ENCODE data around the gene TRAPPC14. TPM values are rescaled to one million over a fixed set of nuclear protein-coding genes. Genes with fewer than 3 reads are reported as not detected.

The TRAPPC14 gene
- total and polyA plus RNA-seq, 8 donors: 10.7 to 33.3 (median 20.3) TPM

DNA sequence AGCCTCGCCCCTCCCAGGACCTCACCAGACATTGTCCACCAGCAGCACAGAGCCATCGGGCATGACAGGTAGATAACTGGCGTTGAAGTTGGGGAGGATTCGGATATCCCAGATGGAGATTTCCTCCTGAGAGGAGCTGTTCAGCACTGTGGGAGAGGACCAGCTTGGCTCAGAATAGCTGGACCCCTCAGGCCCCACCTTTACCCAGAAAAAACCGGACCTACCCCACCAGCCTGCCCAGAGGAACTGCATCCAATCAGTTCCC lies 1.5 kb downstream of the TRAPPC14 start:
- Histone ChIP-seq H3K36me3 (peaks cover 31 to 53% (median 46%) of the 10 kb centered on the region in 4 donors), H3K4me1 (peaks cover 12 to 66% (median 50%) of the 10 kb centered on the region in 4 donors), H3K27ac (peak overlapping the region; percentile 52 to 93 (median 90)), H3K4me3 (peak overlapping the region in 3 of 4 donors; percentile 81 to 99 (median 86)), H3K9me3 (no peaks in the 10 kb centered on the region), H3K27me3 (no peaks in the 10 kb centered on the region)
- DNase-seq: no peak
- TF ChIP-seq POLR2AphosphoS5 (IDR thresholded peaks at IDR 0.05) (no peak), EP300 (IDR thresholded peaks at IDR 0.05) (no peak), POLR2A (IDR thresholded peaks at IDR 0.05) (no peak)
- TF ChIP-seq, protein P1, sequence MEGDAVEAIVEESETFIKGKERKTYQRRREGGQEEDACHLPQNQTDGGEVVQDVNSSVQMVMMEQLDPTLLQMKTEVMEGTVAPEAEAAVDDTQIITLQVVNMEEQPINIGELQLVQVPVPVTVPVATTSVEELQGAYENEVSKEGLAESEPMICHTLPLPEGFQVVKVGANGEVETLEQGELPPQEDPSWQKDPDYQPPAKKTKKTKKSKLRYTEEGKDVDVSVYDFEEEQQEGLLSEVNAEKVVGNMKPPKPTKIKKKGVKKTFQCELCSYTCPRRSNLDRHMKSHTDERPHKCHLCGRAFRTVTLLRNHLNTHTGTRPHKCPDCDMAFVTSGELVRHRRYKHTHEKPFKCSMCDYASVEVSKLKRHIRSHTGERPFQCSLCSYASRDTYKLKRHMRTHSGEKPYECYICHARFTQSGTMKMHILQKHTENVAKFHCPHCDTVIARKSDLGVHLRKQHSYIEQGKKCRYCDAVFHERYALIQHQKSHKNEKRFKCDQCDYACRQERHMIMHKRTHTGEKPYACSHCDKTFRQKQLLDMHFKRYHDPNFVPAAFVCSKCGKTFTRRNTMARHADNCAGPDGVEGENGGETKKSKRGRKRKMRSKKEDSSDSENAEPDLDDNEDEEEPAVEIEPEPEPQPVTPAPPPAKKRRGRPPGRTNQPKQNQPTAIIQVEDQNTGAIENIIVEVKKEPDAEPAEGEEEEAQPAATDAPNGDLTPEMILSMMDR (IDR thresholded peaks at IDR 0.05): no peak
- 43 to 68% (median 58%) methylated on average over 5 of the region's 5 CpGs for WGBS, 5 donors
- intact Hi-C loops (cut with DNase I; ENCODE audit: low total_unique reads): no loop called here

DNA sequence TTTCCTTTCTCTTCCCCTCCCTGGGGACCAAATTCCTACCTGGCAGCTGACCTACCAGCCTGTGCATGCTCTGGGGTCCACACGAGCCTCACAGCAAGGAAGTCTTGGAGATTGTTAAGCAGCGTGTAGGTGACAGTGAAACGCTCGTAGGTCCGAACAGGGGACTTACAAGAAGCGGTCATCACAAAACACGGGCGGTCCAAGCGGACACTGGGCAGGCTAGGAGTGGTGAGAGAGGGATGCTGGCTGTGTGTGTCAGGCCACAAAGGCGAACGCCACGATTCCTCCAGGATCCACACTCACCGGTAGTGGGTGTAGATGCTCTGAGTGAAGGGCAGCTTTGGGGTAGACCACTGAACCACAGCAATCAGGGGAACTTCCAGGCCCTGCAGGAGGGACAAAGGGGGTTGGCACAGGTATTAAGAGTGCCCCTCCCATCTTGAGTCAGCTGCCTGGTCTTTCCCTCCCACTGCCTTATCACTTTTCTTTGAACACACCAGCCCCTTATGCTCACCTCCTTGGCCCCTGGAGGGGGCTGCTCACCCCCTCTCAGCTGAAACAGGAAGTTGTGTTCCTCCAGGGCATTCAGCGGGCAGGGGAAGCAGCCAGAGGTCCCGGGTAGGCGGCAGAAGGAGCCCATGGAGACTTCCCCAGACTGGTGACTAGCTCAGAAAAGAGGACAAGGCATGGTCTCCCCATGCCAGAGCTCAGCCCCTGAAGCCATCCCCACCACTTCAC lies 2.0 kb downstream of the TRAPPC14 start:
- H3K27me3 ChIP-seq: no peaks in the 10 kb centered on the region
- DNase-seq: peak in 1 of 2 donors; percentile 53
- peaks cover 12 to 71% (median 50%) of the 10 kb centered on the region in 4 donors for H3K4me1 ChIP-seq
- peak overlapping the region in 2 of 4 donors; percentile 86 to 99 for H3K4me3 ChIP-seq
- intact Hi-C loops (cut with DNase I; ENCODE audit: low total_unique reads): no loop called here
- TF ChIP-seq, protein P1 (IDR thresholded peaks at IDR 0.05): no peak
- TF ChIP-seq POLR2A (IDR thresholded peaks at IDR 0.05) (no peak), POLR2AphosphoS5 (IDR thresholded peaks at IDR 0.05) (no peak), EP300 (IDR thresholded peaks at IDR 0.05) (no peak)
- peak overlapping the region; percentile 52 to 93 (median 90) for H3K27ac ChIP-seq
- no peaks in the 10 kb centered on the region for H3K9me3 ChIP-seq
- H3K36me3 ChIP-seq: peaks cover 31 to 58% (median 49%) of the 10 kb centered on the region in 4 donors
- WGBS, 5 donors: 71 to 78% (median 72%) methylated on average over 16 of the region's 16 CpGs

DNA sequence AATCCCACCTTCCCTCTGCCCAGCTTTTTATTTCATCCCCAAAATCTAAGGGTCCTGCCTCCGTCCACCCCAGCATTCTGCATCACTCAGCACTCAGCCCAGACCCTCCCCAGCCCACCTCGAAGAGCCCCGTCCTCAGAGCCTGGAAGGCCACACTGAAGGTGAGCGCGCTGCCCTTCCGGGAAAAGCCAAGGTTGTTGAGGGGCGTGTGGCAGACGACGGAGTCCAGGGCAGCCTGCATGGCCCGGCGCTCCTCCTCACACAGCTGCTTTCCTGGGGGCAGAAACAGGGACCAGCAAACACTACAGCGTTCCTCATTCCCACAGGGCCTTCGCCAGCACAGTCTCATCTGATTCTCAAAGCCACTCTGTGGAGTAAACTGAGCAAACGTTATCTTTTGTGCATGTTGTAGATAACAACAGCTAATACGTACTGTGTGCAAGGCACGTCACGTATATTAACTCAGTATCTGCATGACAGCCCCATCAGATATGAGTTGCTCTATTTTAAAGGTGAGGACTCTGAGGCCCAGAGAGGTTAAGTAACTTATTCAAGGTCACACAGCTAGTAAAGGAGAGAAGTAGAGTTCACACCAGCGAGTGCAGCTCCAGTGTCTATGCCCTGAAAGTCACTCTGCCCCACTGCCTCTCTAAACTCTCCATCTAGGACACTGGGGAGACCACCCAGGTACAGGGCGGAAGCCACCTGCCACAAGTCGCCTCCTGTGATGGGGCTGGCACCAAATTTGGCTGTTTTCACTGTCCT lies 2.8 kb downstream of the TRAPPC14 start:
- peak overlapping the region in 4 of 5 donors; percentile 54 to 91 (median 73) for H3K27ac ChIP-seq
- H3K36me3 ChIP-seq: peaks cover 31 to 63% (median 51%) of the 10 kb centered on the region in 4 donors
- intact Hi-C loops (cut with DNase I; ENCODE audit: low total_unique reads): no loop called here
- no peaks in the 10 kb centered on the region for H3K9me3 ChIP-seq
- H3K4me3 ChIP-seq: no peak overlapping the region
- no peak for DNase-seq
- 58 to 75% (median 62%) methylated on average over 20 of the region's 20 CpGs for WGBS, 5 donors
- TF ChIP-seq POLR2AphosphoS5 (IDR thresholded peaks at IDR 0.05) (no peak), POLR2A (IDR thresholded peaks at IDR 0.05) (no peak), EP300 (IDR thresholded peaks at IDR 0.05) (no peak)
- TF ChIP-seq, protein P1 (IDR thresholded peaks at IDR 0.05): no peak
- peaks cover 12 to 79% (median 52%) of the 10 kb centered on the region in 4 donors for H3K4me1 ChIP-seq
- no peaks in the 10 kb centered on the region for H3K27me3 ChIP-seq

DNA sequence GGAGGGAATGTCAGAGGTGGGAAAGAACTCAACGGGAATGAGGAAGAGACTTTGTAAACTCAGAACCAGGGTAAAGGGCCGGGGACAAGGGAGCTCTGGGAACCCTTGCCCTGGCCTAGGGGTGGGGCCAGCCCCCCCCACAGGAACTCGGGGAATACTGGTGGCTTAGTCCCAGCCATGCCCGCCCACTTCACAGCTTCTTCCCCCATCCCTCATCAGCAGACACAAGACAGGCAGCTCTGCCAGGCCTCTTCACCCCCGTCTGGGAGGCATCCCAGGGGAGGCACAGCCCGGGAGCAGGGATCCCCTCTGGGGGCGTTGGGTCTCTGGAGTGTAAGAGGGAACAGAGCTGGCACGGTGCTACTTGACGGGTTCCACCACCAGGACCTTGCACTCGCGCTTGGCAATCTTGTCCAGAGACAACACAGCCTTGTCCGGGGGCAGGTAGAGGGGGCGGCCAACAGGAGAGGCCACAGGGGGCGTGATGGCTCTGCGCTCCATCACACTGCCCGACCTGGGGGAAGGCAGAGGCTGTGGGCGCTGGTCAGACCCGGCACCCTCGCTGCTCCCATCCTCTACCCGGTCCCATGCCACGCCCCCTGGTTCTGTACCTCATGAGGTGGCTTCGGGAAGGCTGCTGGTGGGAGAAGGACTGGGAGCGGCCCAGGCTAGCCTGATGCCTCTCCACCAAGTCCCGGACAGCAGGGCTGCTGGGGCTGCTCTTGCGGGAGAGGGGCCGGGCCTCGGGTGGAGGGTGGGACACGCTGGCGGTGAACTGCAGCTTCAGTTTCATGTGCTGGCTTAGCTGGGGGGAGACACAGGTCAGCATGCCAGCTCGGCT lies 3.7 kb downstream of the TRAPPC14 start:
- Histone ChIP-seq H3K36me3 (peaks cover 31 to 63% (median 51%) of the 10 kb centered on the region in 4 donors), H3K4me1 (peaks cover 15 to 87% (median 61%) of the 10 kb centered on the region in 4 donors), H3K27ac (peak overlapping the region; percentile 26 to 65 (median 54)), H3K4me3 (no peak overlapping the region), H3K9me3 (no peaks in the 10 kb centered on the region), H3K27me3 (no peaks in the 10 kb centered on the region)
- TF ChIP-seq POLR2A (IDR thresholded peaks at IDR 0.05): no peak
- TF ChIP-seq, protein P1 (IDR thresholded peaks at IDR 0.05): no peak
- no peak for TF ChIP-seq POLR2AphosphoS5 (IDR thresholded peaks at IDR 0.05)
- no peak for TF ChIP-seq EP300 (IDR thresholded peaks at IDR 0.05)
- DNase-seq: peak in 1 of 2 donors; percentile 64
- 61 to 71% (median 69%) methylated on average over 23 to 30 of the region's 30 CpGs for WGBS, 5 donors
- intact Hi-C loops (cut with DNase I; ENCODE audit: low total_unique reads): no loop called here

Data from stomach (tissue), 9 donors.